T-helper 1 cell (primary cell): Measurements from ENCODE around the gene FAM227B.

Source experiments
- DNase-seq, 5 donors: peaks; one replicate each; pipeline ENCODE4 v3.0.0-alpha.2; 2012 to 2020

The FAM227B gene

DNA sequence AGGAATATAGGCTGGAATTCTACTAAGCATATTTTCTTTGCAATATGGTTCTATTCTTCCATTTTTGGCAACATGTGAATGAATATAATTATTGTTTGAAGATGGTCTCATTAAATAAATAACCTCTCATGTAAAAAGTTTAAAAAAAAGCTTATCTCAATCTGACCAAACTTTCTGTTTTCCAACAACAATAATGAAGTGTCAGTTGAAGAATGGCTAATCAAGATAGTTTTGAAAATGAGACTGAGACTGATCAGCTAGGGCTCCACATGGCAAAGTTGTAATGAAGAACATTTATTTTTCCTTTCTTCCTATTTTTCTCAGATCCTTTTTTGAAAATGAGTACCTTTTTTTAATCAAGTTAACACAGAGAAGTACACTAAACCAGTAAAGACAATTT lies 333.1 kb downstream of the FAM227B start:
- no peak for DNase-seq

GRCh38 chr15:49286649-49287404 lies 333.8 kb downstream of the FAM227B start:
- peak in 1 of 5 donors; percentile 4 for DNase-seq

GRCh38 chr15:49282366-49282765 lies 338.3 kb downstream of the FAM227B start:
- no peak for DNase-seq

- DNase-seq = no peak
These were observed 340.8 kb downstream of the FAM227B start for GRCh38 chr15:49279521-49280456.

- DNase-seq = no peak
These were observed 341.9 kb downstream of the FAM227B start for GRCh38 chr15:49278751-49279150.
